ENCODE measurements around the gene PLCE1.

PLCE1 gene

DNA sequence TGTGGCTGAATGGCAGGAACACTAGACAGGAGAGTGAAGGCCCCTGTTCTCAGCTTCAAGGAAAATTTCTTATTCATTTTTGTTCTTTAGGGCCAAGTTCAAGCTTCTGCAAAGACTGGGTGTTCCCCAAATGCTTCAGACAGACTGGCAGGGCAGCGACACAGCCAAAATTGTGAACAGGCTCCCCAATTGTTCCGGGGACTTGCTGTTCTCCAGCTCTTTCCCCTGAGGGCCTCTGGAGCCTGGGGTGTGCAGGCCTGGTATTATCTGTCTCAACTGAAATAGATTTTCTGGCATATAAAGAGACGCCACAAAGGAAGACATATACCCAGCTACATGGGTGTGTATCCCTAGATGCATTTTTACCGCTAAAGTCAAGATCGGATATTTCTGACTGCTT lies 30.3 kb upstream of the PLCE1 start:
- Histone ChIP-seq H2AFZ (ENCODE audit: low read length) (no peak overlapping the region), H3F3A (ENCODE audit: low read depth) (no peaks in the 10 kb centered on the region), H3K9me3 (ENCODE audit: insufficient read depth, low read depth, low read length) (no peaks in the 10 kb centered on the region), H3K4me2 (ENCODE audit: low read depth, low read length, poor library complexity, severe bottlenecking) (no peak overlapping the region), H3K36me3 (ENCODE audit: insufficient read depth, low read length) (no peaks in the 10 kb centered on the region), H3K27me3 (ENCODE audit: insufficient read depth, low read length, poor library complexity, severe bottlenecking) (no peaks in the 10 kb centered on the region), H3K4me1 (ENCODE audit: insufficient read depth, low read length, poor library complexity, severe bottlenecking) (no peaks in the 10 kb centered on the region), H3K79me2 (ENCODE audit: insufficient read depth, low read length) (no peaks in the 10 kb centered on the region), H3K9ac (ENCODE audit: low read depth, low read length, poor library complexity, severe bottlenecking) (no peak overlapping the region), H3K9me2 (replicated peaks; ENCODE audit: low read depth, low read length) (no peaks in the 10 kb centered on the region), H4K20me1 (ENCODE audit: insufficient read depth, low read length, poor library complexity, severe bottlenecking) (no peaks in the 10 kb centered on the region), H3K4me3 (ENCODE audit: low read length, poor library complexity, severe bottlenecking) (no peak overlapping the region)
- TF ChIP-seq EZH2phosphoT487 (IDR thresholded peaks at IDR 0.05; ENCODE audit: borderline replicate concordance), result no peak
- TF ChIP-seq, protein P1, sequence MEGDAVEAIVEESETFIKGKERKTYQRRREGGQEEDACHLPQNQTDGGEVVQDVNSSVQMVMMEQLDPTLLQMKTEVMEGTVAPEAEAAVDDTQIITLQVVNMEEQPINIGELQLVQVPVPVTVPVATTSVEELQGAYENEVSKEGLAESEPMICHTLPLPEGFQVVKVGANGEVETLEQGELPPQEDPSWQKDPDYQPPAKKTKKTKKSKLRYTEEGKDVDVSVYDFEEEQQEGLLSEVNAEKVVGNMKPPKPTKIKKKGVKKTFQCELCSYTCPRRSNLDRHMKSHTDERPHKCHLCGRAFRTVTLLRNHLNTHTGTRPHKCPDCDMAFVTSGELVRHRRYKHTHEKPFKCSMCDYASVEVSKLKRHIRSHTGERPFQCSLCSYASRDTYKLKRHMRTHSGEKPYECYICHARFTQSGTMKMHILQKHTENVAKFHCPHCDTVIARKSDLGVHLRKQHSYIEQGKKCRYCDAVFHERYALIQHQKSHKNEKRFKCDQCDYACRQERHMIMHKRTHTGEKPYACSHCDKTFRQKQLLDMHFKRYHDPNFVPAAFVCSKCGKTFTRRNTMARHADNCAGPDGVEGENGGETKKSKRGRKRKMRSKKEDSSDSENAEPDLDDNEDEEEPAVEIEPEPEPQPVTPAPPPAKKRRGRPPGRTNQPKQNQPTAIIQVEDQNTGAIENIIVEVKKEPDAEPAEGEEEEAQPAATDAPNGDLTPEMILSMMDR (conservative IDR thresholded peaks at IDR 0.05; ENCODE audit: low read length), result no peak

DNA sequence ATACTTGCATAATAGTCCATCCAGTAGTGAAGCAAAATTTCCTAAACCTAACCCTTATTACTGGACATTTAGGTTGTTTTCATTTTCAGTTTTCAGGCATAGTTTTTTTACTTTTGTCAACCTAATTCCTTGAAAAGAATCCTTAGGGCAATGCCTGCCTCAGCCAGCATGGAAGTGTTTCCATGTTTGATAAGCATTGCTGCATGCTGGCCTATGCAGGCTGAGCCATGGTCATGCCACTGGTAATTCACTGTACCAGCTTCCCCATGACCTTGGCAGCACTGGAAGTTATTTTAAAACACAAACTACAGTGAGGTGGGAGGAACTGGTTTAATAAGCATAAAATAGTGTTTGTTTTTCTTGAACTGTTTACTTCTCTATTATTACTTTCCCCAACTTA lies 27.8 kb upstream of the PLCE1 start:
- H3K9me3 ChIP-seq (ENCODE audit: insufficient read depth, low read depth, low read length), result no peaks in the 10 kb centered on the region
- no peaks in the 10 kb centered on the region for H3F3A ChIP-seq (ENCODE audit: low read depth)
- H3K4me1 ChIP-seq (ENCODE audit: insufficient read depth, low read length, poor library complexity, severe bottlenecking), result no peaks in the 10 kb centered on the region
- TF ChIP-seq, protein P1 (conservative IDR thresholded peaks at IDR 0.05; ENCODE audit: low read length), result no peak
- no peak for TF ChIP-seq EZH2phosphoT487 (IDR thresholded peaks at IDR 0.05; ENCODE audit: borderline replicate concordance)
- no peaks in the 10 kb centered on the region for H4K20me1 ChIP-seq (ENCODE audit: insufficient read depth, low read length, poor library complexity, severe bottlenecking)
- H3K79me2 ChIP-seq (ENCODE audit: insufficient read depth, low read length), result no peaks in the 10 kb centered on the region
- H2AFZ ChIP-seq (ENCODE audit: low read length), result no peak overlapping the region
- no peaks in the 10 kb centered on the region for H3K36me3 ChIP-seq (ENCODE audit: insufficient read depth, low read length)
- H3K9ac ChIP-seq (ENCODE audit: low read depth, low read length, poor library complexity, severe bottlenecking), result no peak overlapping the region
- no peak overlapping the region for H3K4me3 ChIP-seq (ENCODE audit: low read length, poor library complexity, severe bottlenecking)
- no peaks in the 10 kb centered on the region for H3K9me2 ChIP-seq (replicated peaks; ENCODE audit: low read depth, low read length)
- H3K27me3 ChIP-seq (ENCODE audit: insufficient read depth, low read length, poor library complexity, severe bottlenecking), result no peaks in the 10 kb centered on the region
- no peak overlapping the region for H3K4me2 ChIP-seq (ENCODE audit: low read depth, low read length, poor library complexity, severe bottlenecking)

DNA sequence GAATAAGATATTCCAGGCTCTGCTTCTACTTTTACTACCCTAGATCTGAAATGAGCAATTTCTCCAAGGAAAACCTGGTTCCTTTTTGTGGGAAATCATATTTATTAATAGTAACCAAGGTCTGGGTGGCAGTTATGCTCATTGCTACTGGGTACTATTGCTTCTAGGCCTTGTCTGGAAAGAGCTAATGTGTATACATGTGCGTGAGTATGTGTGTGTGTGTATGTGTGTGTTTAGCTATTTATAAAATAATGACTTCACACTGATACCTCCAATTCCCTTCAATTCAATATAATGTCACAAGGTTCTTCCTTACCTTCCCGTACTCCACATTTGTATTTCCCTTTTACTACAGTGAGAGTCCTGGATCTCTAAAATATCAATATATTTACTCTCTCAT lies 26.0 kb upstream of the PLCE1 start:
- H3K4me2 ChIP-seq (ENCODE audit: low read depth, low read length, poor library complexity, severe bottlenecking), result no peak overlapping the region
- no peaks in the 10 kb centered on the region for H4K20me1 ChIP-seq (ENCODE audit: insufficient read depth, low read length, poor library complexity, severe bottlenecking)
- H3K79me2 ChIP-seq (ENCODE audit: insufficient read depth, low read length), result no peaks in the 10 kb centered on the region
- H3K9me2 ChIP-seq (replicated peaks; ENCODE audit: low read depth, low read length), result no peaks in the 10 kb centered on the region
- no peaks in the 10 kb centered on the region for H3K36me3 ChIP-seq (ENCODE audit: insufficient read depth, low read length)
- no peaks in the 10 kb centered on the region for H3K27me3 ChIP-seq (ENCODE audit: insufficient read depth, low read length, poor library complexity, severe bottlenecking)
- TF ChIP-seq, protein P1 (conservative IDR thresholded peaks at IDR 0.05; ENCODE audit: low read length), result no peak
- no peak for TF ChIP-seq EZH2phosphoT487 (IDR thresholded peaks at IDR 0.05; ENCODE audit: borderline replicate concordance)
- H3K4me3 ChIP-seq (ENCODE audit: low read length, poor library complexity, severe bottlenecking), result no peak overlapping the region
- H3K9ac ChIP-seq (ENCODE audit: low read depth, low read length, poor library complexity, severe bottlenecking), result no peak overlapping the region
- no peak overlapping the region for H2AFZ ChIP-seq (ENCODE audit: low read length)
- no peaks in the 10 kb centered on the region for H3K4me1 ChIP-seq (ENCODE audit: insufficient read depth, low read length, poor library complexity, severe bottlenecking)
- H3K9me3 ChIP-seq (ENCODE audit: insufficient read depth, low read depth, low read length), result no peaks in the 10 kb centered on the region
- no peaks in the 10 kb centered on the region for H3F3A ChIP-seq (ENCODE audit: low read depth)
